ENCODE results near the gene NAALADL2. TPM values are rescaled to one million over a fixed set of nuclear protein-coding genes. Genes with fewer than 3 reads are reported as not detected.

Gene NAALADL2
- polyA plus RNA-seq, 2 of the 4 experiments (the other 2 are of a cell fraction), result 0.09 to 0.28 TPM

GRCh38 chr3:175839366-175840005 is 980.4 kb downstream of the NAALADL2 start:
- Histone ChIP-seq H3K27ac (no peak overlapping the region), H3K9me3 (no peaks in the 10 kb centered on the region), H3K4me2 (no peak overlapping the region), H3K4me3 (no peak overlapping the region), H3K4me1 (no peaks in the 10 kb centered on the region)
- TF ChIP-seq ESRRA (IDR thresholded peaks at IDR 0.05; ENCODE audit: borderline replicate concordance, low read length), result no peak
- no peak for TF ChIP-seq CHD4 (IDR thresholded peaks at IDR 0.05; ENCODE audit: borderline replicate concordance)
- no peak for TF ChIP-seq SREBF2 (IDR thresholded peaks at IDR 0.05)
- TF ChIP-seq POLR2AphosphoS2 (conservative IDR thresholded peaks at IDR 0.05; ENCODE audit: low read length), result no peak
- no peak for TF ChIP-seq CBX8 (IDR thresholded peaks at IDR 0.05)
- TF ChIP-seq JUN (IDR thresholded peaks at IDR 0.05), result no peak
- no peak for TF ChIP-seq POLR2A (IDR thresholded peaks at IDR 0.05; ENCODE audit: low read length)
- no peak for TF ChIP-seq HOXB5 (CRISPR knock-in tag; IDR thresholded peaks at IDR 0.05)
- TF ChIP-seq HMGXB4 (CRISPR knock-in tag; IDR thresholded peaks at IDR 0.05; ENCODE audit: borderline replicate concordance), result no peak
- no peak for TF ChIP-seq NR3C1 (IDR thresholded peaks at IDR 0.05)
- no peak for TF ChIP-seq FOSB (CRISPR knock-in tag; IDR thresholded peaks at IDR 0.05)
- TF ChIP-seq ZC3H11A (IDR thresholded peaks at IDR 0.05), result no peak
- no peak for TF ChIP-seq E2F6 (IDR thresholded peaks at IDR 0.05; ENCODE audit: borderline replicate concordance, low read depth)
- no peak for TF ChIP-seq MYC (IDR thresholded peaks at IDR 0.05; ENCODE audit: borderline replicate concordance, low read length)
- no peak for TF ChIP-seq RFX5 (IDR thresholded peaks at IDR 0.05)
- TF ChIP-seq CBX2 (IDR thresholded peaks at IDR 0.05; ENCODE audit: borderline replicate concordance, low read depth), result no peak
- no peak for TF ChIP-seq REST (IDR thresholded peaks at IDR 0.05)
- TF ChIP-seq RNF2 (IDR thresholded peaks at IDR 0.05; ENCODE audit: borderline replicate concordance, low read depth), result no peak
- ChIA-PET CTCF (no interaction called here), POLR2A (no interaction called here)
- ATAC-seq (no peak), FAIRE-seq (no peak), DNase-seq (ENCODE audit: low read depth in 1 of 2, low spot score in 1 of 2) (no peak)
- 34% methylated on average over 2 of the region's 2 CpGs for WGBS (ENCODE audit: missing lambda C conversion rate)

- CTCF ChIA-PET, result no interaction called here
- Histone ChIP-seq H3K4me3 (no peak overlapping the region), H3K9me3 (no peaks in the 10 kb centered on the region), H3K4me2 (no peak overlapping the region), H3K27ac (no peak overlapping the region), H3K4me1 (no peaks in the 10 kb centered on the region)
- TF ChIP-seq MAFK (IDR thresholded peaks at IDR 0.05; ENCODE audit: partially characterized antibody) (no peak), HEYL (CRISPR knock-in tag; IDR thresholded peaks at IDR 0.05) (no peak), KDM1A (IDR thresholded peaks at IDR 0.05; ENCODE audit: low read depth) (no peak), NR3C1 (IDR thresholded peaks at IDR 0.05) (no peak), HOXA7 (CRISPR knock-in tag; IDR thresholded peaks at IDR 0.05) (no peak), POLR2A (IDR thresholded peaks at IDR 0.05; ENCODE audit: low read length) (no peak), MAX (IDR thresholded peaks at IDR 0.05) (no peak), EP300 (IDR thresholded peaks at IDR 0.05) (no peak), BHLHE40 (IDR thresholded peaks at IDR 0.05; ENCODE audit: low read depth, low read length) (no peak), HDAC2 (IDR thresholded peaks at IDR 0.05) (no peak)
- POLR2A ChIA-PET, result no interaction called here
- WGBS (ENCODE audit: missing lambda C conversion rate), result 25% methylated on average over 7 of the region's 7 CpGs
- no peak for FAIRE-seq
- no peak for DNase-seq (ENCODE audit: low read depth in 1 of 2, low spot score in 1 of 2)
- no peak for ATAC-seq
These were observed 992.4 kb downstream of the NAALADL2 start for GRCh38 chr3:175851541-175851940.

Data from A549 (cell line).